GM21515 (cell line): Measurements from ENCODE around the gene CDK5R2.
"Not testable (repeated sequence)": the region's sequence is repeated elsewhere in the genome, so short reads cannot be mapped to it uniquely, and the experiment has no call there.

ENCODE experiments used
- ATAC-seq: cut with Tn5 transposase; IDR thresholded peaks from one replicate; pipeline ENCODE4 v1.9.1; 2021; ENCODE audit not compliant: unreplicated experiment

The CDK5R2 gene

DNA sequence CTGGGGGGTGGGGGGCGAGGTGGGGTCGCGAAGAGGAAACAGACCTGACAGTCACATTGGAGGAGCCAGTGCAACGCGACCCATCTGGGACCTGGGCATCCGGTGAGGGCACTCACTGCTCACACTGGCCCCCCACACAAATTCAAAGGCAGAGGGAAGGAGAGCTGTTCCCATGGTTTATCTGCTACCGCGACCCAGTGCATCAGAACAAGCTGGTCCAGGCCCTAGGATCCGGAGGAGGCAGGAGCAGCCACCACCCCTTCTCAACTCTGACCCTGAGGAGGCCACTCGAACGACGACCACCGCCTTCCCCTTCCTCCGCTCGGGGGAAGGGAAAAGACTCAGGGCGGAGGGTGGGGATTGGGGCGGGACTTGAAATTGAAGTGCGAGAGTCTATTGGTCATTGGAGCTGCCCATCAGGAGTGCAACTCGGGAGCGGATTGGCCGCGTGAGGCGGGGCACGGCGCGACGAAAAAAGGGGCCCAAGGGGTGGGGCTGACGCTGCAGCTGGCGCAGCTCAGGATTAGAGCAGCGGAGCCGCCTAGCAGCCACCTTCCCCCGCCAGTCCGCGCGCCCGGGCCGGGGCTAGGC, at the start of gene CDK5R2:
Gene CDK5R2 (plus strand): TSS at position 526 of the 591 bp plus-strand sequence. CDS start 155 bp downstream, outside the sequence.
- ATAC-seq: peak; percentile 88

DNA sequence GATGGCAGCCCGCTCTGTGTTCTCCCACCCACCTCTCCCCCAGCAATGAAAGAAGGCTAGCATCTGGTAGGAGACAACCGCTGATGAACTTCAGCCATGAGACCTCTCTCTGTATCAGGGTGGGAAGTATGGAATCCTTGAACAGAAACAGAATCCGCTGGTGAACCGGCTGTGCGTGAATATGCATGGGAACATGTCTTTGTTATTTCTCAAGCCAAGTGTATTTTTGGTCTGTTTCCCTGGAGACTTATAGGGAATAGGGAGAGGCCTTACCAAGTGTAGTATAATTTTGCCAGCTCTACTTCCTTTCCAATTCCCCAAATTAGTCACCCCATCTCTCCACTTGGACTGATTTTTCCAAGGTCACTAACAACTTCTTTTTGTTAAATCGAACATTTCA, 48.7 kb upstream of the CDK5R2 start:
- no peak for ATAC-seq

DNA sequence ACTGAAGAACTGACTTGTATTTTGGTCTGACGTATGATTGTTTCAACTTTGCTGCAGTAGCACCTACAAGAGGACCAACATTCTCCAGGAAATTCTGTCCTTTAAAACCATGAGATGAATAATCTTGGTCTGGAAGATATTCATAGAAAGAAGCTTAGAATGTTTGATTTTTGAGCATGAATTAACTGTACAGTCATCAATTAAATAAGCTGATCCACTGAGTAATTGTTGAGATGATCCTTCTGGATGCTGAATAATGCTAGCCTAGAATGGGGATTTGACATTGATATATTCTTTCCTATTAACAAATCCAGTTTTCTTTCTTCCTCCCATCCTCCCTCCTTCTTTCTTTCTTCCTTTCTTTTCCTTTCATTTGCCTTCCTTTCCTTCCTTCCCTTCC, 39.0 kb upstream of the CDK5R2 start:
- no peak for ATAC-seq

DNA sequence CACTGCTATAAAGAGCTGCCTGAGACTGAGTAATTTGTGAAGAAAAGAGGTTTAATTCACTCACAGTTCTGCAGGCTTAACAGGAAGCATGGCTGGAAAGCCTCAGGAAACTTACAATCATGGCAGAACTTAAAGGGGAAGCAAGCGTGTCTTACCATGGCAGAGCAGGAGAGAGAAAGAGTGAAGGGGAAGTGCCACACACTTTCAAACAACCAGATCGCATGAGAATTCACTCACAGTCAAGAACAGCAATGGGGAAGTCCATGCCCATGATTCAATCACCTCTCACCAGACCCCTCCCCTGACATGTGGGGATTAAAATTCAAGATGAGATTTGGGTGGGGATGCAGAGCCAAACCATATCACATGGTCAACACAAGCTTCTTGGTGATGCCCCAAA, 34.7 kb upstream of the CDK5R2 start:
- ATAC-seq: no peak

DNA sequence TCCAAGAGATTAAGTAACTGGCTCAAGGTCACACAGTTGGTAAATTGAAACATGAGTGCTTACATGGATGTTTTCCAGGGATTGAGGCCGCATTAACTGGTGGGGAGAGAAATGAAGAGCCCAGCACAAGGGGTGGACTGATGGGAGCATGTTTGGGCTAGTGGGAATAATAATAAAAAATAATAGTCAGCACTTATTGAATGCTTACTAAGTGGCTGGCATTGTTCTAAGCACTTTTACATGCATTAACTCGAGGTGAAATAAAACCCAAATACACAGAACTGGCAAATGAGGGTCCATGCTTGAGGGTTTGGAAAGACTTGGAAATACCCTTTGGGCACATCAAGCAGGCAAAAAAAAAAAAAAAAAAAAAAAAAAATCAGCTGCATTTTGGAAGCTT, 34.0 kb upstream of the CDK5R2 start:
- no peak for ATAC-seq

DNA sequence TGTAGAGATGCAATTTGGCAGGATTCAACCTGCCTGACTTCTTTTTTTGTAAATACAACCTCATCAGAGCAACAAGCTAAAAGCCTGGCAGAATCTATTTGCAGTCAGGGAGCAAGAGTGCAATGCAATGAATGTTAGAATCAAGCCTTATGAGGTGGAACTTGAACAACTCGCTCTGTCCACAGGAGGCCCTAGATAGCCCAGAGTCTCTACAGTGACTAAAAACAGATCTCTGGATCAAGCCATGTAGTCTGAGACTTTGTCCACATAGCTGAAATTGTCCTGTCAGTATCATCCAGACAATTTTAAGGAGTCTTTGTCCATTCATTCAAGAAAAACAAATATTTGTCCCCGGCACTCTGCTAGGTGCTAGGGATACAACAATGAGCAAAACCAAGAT, 32.0 kb upstream of the CDK5R2 start:
- ATAC-seq: no peak

DNA sequence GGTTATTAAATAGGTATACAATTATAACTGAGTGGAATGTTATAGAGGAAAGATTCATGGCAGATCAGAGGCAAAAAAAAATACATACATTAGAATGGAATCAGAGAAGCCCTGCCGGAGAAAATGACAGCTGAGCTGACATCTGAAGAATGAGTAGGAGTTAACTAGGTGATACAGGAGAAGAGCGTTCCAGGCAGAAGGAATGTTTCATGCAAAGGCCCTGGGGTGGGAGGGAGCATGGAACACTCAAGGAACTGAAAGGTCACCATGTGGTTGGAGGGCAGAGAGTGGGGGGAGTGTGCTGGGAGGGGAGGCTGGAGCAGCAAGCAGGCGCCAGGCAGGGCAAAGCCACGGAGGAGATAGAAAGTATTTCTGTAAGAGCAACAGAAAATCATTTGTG, 31.6 kb upstream of the CDK5R2 start:
- ATAC-seq: no peak

DNA sequence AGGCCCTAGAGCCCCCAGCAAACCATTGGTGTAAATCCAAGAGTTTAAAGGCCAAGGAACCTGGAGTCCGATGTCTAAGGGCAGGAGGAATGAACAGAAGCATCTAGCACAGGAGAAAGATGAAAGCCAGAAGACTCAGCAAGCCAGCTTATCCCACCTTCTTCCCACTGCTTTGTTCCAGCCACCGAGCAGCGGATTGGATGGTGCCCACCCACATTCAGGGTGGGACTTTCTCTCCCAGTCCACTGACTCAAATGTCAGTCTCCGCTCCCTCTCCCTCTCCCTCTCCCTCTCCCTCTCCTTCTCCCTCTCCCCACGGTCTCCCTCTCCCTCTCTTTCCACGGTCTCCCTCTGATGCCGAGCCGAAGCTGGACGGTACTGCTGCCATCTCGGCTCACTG, 29.0 kb upstream of the CDK5R2 start:
- ATAC-seq: not testable (repeated sequence)

DNA sequence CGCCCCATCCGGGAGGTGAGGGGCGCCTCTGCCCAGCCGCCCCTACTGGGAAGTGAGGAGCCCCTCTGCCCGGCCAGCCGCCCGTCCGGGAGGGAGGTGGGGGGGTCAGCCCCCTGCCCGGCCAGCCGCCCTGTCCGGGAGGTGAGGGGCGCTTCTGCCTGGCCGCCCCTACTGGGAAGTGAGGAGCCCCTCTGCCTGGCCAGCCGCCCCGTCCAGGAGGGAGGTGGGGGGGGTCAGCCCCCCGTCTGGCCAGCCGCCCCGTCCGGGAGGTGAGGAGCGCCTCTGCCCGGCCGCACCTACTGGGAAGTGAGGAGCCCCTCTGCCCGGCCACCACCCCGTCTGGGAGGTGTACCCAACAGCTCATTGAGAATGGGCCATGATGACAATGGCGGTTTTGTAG, 27.7 kb upstream of the CDK5R2 start:
- not testable (repeated sequence) for ATAC-seq

DNA sequence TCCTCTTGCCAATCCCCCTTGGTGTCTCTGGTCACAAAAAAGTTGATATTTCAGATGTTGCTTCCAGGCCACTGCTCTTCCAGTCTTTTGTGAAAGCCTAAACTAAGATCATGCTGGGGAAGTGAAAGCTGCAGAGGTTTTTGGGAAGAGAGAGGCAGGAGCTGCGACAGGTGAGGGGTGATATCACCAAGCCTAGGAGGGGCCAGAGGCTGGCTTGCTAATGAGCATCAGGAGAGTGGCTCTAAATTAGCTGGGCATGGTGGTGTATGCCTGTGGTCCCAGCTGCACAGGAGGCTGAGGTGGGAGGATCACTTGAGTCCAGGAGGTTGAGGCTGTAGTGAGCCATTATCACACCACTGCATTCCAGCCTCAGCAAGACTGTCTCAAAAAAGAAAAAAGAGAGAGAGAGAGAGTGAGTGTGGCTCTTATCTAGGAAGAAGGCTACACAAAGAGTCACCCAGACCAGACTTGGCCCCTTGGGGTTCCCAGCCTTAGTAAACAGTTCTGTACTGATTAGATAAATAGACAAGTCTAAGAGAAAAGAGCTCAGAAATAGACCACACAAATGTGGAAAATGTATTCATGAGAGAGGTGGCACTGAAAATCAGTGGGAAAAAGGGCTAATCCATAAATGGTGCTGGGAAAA, 14.6 kb upstream of the CDK5R2 start:
- no peak for ATAC-seq

DNA sequence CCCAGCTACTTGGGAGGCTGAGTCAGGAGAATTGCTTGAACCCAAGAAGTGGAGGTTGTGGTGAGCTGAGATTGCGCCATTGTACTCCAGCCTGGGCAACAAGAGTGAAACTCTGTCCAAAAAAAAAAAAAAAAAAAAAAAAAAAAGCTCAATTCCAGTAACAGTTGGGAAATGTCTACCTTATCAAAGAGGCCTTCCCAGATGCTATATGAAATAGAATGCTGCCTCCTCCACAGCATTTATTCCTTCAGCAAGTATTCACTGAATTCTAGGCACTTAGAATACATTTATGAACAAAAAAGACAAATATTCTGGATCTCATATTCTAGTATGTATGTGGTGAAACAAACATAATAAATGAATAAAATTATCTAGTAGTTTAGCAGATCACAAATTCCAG, 12.8 kb upstream of the CDK5R2 start:
- no peak for ATAC-seq

DNA sequence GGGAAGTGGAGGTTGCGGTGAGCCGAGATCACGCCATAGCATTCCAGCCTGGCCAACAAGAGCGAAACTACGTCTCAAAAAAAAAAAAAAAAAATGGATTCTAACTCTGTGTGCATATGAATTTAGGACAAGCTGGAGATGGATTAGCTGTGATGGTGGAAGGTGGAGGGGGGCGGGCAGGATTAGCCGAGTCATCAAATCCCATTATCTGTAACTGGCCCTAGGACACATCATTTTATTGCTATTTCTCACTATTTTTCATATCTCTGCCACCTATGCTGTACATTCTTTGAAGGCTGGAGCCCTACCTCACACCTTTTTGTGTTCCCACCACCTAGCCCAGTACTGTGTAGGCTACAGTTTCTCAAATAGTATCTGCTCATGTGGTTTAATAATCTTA, 7.3 kb upstream of the CDK5R2 start:
- ATAC-seq: no peak

DNA sequence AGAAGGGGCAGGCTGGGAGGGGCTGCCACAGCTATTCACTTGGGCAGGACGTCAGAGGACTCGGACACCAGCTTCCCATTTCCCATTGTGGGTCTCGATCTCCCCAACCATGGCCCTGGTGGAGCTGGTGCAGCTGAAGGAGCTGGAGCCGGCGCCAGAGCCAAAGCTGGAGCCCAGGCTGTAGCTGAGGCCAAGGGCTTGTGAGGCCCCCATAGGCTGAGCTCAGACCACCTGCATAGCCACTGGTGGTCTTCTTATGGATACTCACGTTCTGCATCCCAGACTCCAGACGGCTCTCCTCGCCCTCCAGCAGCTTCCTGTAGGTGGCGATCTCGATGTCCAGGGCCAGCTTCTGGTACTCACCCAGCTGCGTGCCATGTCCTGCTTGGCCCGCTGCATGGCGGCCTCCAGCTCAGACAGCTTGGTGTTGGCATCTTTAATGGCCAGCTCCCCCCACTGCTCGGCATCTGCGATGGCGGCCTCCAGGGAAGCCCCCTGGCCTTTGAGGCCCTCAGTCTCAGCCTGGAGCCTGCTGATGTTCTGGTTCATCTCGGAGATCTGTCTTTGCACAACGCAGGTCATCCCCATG, 6.0 kb upstream of the CDK5R2 start:
- no peak for ATAC-seq

DNA sequence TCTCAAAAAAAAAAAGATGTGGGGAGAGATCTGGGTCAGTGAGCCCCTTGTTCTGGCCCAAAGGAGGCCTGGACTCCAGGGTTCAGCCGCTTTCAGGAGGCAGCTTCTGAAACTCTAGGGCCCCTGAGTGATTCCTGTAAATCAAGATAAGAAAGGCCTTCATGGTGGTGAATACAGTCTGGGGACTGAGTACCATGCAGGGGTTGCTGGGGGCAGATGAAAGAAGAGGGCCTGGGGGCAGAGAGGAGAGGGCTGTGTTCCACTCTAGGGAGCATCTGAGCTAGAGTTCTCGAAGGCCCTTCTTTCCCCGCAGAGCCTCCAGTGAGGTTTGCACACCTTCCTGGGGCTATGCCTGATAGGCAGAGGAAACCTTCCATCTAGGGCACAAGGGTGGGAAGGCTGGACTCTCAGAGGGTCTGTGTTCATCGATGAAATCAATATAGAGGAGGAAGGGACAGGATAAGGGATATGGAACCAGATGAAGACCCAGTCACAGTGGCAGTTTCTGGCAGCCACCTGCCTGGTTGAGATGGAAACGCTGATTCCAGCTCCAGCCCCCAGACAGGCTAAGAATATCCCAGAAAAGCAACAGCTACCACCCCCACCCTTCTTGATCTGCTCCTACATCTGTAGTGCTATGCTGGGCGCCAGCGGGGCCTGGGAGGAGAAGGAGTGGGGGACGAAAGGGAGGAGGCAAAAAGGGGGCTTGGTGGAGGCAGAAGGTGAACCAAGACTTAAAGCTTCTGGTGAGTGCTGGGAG, 4.7 kb upstream of the CDK5R2 start:
- no peak for ATAC-seq

DNA sequence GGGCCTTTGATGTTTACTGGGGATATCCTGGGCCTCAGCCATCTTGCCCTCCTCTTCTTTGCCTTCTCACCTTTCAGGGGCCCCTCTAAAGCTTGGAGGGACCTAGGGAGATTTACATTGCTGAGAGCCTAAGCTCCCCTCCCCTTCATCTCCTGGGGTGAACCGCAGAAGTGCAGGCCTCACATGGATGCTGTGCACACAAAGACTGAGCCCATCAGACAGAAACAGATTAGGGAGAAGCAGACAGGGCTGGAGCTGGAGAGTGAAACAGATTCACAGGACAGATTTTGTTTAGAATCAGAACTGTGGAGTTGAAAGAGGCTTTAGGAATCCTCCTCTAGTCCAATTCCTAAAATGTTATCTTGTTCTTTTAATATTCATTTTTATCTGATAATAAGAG, 3.4 kb upstream of the CDK5R2 start:
- ATAC-seq: no peak

DNA sequence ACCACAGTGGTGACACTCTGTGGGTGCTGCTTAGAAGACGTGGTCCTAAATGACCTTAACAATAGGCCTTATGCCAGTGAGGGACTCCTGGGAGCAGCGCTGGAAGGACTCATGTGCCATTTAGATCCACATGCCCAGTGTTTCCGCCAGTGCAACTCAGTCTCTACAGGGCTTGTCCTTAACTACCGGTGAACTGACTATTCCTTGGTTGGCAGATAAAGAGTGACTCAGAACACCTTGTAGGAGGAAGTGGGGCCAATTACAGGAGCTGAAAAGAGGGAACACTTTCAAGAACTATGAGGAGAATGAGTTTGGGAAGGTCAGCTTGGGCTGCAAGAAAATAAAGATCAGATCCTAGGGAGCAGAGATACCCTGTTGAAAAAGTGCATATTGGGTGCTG, 1.8 kb upstream of the CDK5R2 start:
- no peak for ATAC-seq

DNA sequence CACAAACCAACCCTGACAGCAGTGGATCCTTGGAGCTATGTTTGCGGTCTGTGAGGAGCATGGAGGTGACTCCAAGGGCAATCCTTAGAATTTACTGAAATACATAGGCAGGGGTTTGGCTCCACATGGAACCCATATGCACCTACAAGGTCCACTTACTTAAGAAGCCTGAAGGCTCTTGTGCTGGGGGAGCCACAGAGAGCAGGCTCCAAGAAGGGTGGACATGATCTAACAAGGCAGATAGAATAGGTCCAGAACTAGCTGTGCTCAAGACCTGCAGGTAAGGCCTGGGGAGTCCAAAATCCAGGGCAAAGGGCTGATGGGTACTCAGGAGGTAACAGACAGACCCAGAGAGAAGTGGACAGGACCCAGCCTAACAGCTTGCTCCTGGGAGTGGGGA, 1.2 kb upstream of the CDK5R2 start:
- ATAC-seq: no peak

DNA sequence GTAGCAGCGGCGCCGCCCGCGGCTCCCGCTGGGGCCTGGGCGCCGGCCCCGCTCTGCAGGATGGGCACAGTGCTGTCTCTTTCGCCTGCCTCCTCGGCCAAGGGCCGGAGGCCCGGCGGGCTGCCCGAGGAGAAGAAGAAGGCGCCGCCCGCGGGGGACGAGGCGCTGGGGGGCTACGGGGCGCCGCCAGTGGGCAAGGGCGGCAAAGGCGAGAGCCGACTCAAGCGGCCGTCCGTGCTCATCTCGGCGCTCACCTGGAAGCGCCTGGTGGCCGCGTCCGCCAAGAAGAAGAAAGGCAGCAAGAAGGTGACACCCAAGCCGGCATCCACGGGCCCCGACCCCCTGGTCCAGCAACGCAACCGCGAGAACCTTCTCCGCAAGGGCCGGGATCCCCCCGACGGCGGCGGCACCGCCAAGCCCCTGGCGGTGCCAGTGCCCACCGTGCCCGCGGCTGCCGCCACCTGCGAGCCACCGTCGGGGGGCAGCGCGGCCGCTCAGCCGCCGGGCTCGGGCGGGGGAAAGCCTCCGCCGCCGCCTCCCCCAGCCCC, 369 bp downstream of the CDK5R2 start:
- no peak for ATAC-seq

DNA sequence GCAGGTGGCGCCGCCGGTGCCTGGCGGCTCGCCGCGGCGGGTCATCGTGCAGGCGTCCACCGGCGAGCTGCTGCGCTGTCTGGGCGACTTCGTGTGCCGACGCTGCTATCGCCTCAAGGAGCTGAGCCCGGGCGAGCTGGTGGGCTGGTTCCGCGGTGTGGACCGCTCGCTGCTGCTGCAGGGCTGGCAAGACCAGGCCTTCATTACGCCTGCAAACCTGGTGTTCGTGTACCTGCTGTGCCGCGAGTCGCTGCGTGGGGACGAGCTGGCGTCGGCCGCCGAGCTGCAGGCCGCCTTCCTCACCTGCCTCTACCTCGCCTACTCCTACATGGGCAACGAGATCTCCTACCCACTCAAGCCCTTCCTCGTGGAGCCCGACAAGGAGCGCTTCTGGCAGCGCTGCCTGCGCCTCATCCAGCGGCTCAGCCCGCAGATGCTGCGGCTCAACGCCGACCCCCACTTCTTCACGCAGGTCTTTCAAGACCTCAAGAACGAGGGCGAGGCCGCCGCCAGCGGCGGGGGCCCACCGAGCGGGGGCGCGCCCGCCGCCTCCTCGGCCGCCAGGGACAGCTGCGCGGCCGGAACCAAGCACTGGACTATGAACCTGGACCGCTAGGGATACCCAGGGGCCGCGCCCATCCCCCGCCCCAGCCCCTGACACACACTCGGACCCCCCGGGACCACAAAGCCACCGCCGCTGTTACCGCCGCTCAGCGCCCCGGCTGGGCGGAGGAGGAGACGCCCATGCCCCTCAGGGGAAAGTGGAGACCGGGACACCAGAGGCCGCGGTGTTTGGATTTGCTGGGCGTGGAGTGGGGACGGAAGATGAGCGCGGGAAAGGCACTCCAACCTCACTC, 1.1 kb downstream of the CDK5R2 start:
- ATAC-seq: no peak

DNA sequence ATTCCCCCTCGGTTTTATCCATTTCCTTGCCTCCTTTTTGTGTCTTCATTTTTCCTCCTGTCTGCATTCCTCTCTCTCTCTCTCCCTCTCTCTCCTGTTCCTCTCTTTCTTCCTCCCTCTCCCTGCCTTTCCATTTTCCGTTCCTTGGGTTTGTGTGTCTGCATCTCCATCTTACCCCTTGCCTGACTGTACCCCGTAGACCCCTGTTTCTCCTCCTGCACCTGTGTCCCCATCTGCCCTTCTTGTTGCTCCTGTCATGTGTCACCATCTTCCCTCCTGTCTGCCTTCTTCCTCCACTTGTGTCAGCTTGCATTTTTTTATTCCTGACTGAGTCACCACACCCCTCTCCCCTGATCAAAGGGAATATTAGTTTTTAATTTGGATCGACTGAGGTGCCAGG, 1.8 kb downstream of the CDK5R2 start:
- no peak for ATAC-seq
